Kidney tubule cell (primary cell): ENCODE data around the gene LIN28B.
"Not testable (repeated sequence)": the region's sequence is repeated elsewhere in the genome, so short reads cannot be mapped to it uniquely, and the experiment has no call there.

Source experiments
- DNase-seq: peaks from one replicate; pipeline ENCODE4 v3.0.0-alpha.2; 2018; ENCODE audit warnings: low spot score

The LIN28B gene

GRCh38 chr6:105013459-105013858, 56.6 kb downstream of the LIN28B start:
- not testable (repeated sequence) for DNase-seq

GRCh38 chr6:105014448-105014847, 57.5 kb downstream of the LIN28B start:
- DNase-seq, result no peak

- no peak for DNase-seq
These were observed 58.0 kb downstream of the LIN28B start for GRCh38 chr6:105014954-105015353.

- DNase-seq, result peak; percentile 13
These were observed 58.6 kb downstream of the LIN28B start for GRCh38 chr6:105015482-105015881.

GRCh38 chr6:105019285-105019684, 62.4 kb downstream of the LIN28B start:
- DNase-seq, result no peak

GRCh38 chr6:105021399-105021798, 64.5 kb downstream of the LIN28B start:
- no peak for DNase-seq

- DNase-seq, result no peak
These were observed 65.5 kb downstream of the LIN28B start for GRCh38 chr6:105022416-105022815.

- DNase-seq, result no peak
These were observed 67.9 kb downstream of the LIN28B start for GRCh38 chr6:105024803-105025202.

GRCh38 chr6:105028898-105029297, 72.0 kb downstream of the LIN28B start:
- no peak for DNase-seq

GRCh38 chr6:105029581-105029980, 72.7 kb downstream of the LIN28B start:
- DNase-seq, result no peak

- DNase-seq, result no peak
These were observed 77.6 kb downstream of the LIN28B start for GRCh38 chr6:105034470-105034869.

GRCh38 chr6:105035299-105035698, 78.4 kb downstream of the LIN28B start:
- DNase-seq, result no peak

GRCh38 chr6:105036351-105036750, 79.4 kb downstream of the LIN28B start:
- no peak for DNase-seq

GRCh38 chr6:105038259-105038658, 81.4 kb downstream of the LIN28B start:
- no peak for DNase-seq

- DNase-seq, result no peak
These were observed 85.0 kb downstream of the LIN28B start for GRCh38 chr6:105041880-105042279.

GRCh38 chr6:105042648-105043047, 85.7 kb downstream of the LIN28B start:
- DNase-seq, result no peak

GRCh38 chr6:105043979-105044378, 87.1 kb downstream of the LIN28B start:
- no peak for DNase-seq

- peak; percentile 50 for DNase-seq
These were observed 88.6 kb downstream of the LIN28B start for GRCh38 chr6:105045526-105045925.

GRCh38 chr6:105051941-105052471, 95.1 kb downstream of the LIN28B start:
- no peak for DNase-seq

- DNase-seq, result no peak
These were observed 99.7 kb downstream of the LIN28B start for GRCh38 chr6:105056646-105057045.

- no peak for DNase-seq
These were observed 100.3 kb downstream of the LIN28B start for GRCh38 chr6:105057160-105057559.

- no peak for DNase-seq
These were observed 101.4 kb downstream of the LIN28B start for GRCh38 chr6:105058316-105058715.

GRCh38 chr6:105058846-105059245, 101.9 kb downstream of the LIN28B start:
- no peak for DNase-seq

- DNase-seq, result no peak
These were observed 109.3 kb downstream of the LIN28B start for GRCh38 chr6:105066233-105066632.

- no peak for DNase-seq
These were observed 109.9 kb downstream of the LIN28B start for GRCh38 chr6:105066836-105067235.
